ENCODE data around the gene MAP3K13.
"Not testable (repeated sequence)": the region's sequence is repeated elsewhere in the genome, so short reads cannot be mapped to it uniquely, and the experiment has no call there.

The MAP3K13 gene

GRCh38 chr3:185361920-185362319, 1.0 kb upstream of the MAP3K13 start:
- DNase-seq (ENCODE audit: extremely low read depth, low read depth) = no peak
- TF ChIP-seq CTCF (IDR thresholded peaks at IDR 0.05; ENCODE audit: low read depth, low read length) = no peak

DNA sequence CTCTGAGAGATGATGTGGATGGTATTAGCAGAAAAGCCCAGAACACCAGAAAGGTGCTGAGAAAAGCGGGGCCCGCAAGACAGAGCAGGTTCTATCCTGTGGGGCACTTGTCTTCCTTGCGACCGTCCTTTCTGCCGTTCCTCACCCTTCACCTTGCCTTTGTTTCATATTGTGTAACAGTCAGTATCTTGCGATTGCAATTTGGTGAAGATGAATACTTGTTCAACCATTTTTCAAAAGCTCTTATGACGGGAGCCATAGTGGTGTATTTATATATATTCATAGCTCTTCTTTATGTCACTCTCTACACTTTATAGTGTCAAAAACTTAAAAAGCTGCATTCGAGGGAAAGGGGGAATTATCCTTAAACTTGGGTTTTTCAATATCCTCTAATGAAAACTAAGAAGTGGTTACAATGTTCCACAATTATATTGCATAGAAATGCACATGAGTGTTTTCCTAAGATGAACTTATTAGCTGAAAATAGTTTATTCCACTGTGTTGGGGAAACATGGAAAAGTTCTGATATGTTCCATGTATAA, 797 bp downstream of the MAP3K13 start:
- TF ChIP-seq CTCF (IDR thresholded peaks at IDR 0.05; ENCODE audit: low read depth, low read length) = no peak
- DNase-seq (ENCODE audit: extremely low read depth, low read depth) = no peak

- no peak for TF ChIP-seq CTCF (IDR thresholded peaks at IDR 0.05; ENCODE audit: low read depth, low read length)
- no peak for DNase-seq (ENCODE audit: extremely low read depth, low read depth)
Observed at GRCh38 chr3:185365291-185366073, 2.5 kb downstream of the MAP3K13 start.

DNA sequence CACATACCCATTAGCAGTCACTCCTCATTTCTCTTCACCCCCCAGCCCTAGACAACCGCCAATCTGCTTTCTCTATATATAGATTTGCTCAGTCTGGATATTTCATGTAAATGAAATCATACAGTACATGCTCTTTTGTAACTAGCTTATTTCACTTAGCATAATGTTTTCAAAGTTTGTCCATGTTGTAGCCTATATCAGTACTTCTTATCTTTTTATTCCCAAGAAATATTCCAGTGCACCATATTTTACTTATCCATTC, 3.1 kb downstream of the MAP3K13 start:
- DNase-seq (ENCODE audit: extremely low read depth, low read depth) = no peak
- TF ChIP-seq CTCF (IDR thresholded peaks at IDR 0.05; ENCODE audit: low read depth, low read length) = no peak

- no peak for DNase-seq (ENCODE audit: extremely low read depth, low read depth)
- TF ChIP-seq CTCF (IDR thresholded peaks at IDR 0.05; ENCODE audit: low read depth, low read length) = no peak
Observed at GRCh38 chr3:185366913-185367312, 4.0 kb downstream of the MAP3K13 start.

DNA sequence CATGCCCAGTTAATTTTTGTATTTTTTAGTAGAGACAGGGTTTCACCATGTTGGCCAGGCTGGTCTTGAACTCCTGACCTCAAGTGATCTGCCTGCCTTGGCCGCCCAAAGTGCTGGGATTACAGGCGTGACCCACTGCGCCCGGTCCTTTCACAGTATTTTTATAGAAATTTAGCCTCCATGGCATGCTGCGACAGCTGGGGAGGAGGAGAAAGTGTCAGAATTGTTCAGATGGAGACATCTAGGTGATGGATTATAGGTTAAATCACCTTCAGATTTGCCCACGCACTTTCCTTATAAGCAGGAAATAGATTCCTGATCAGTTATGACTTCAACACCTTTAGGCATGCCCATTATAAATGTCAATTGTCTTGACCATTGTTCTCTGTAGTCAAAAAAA, 7.4 kb downstream of the MAP3K13 start:
- DNase-seq (ENCODE audit: extremely low read depth, low read depth) = not testable (repeated sequence)

DNA sequence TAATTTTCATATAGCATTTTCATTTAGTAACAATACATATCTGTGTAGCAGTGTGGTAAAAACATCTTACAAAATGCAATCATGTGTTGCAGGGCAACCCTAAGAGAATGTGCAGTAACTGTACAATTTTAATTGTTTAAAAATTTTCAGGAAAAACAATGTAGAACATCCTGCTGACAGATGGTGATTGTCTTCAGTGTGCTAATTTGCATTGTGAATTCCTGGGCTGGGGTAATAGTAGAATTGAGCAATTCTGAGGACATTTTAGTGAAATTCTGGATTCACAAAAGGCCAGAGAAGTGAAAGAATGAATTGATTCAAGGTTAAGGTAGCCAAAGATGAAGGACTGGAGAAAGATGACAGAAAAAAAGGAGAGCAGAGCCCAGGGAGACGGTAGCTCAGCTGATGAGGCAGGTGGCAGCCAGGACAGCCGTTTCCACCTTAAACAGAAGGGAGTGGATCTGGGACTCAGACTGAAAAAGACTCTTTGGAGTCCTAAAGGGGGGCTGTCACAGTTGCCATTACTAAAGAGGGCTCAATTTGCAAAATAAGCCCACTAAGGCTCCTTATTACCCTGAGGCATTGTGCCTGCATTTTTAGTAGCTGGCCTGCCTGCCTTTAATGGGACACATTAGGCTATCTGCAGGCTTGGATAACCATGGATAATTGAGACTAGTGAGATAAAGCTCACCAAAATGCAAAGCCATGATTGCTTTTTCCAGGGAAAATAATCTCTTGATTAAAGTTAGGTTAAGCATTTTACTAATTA, 8.6 kb downstream of the MAP3K13 start:
- TF ChIP-seq CTCF (IDR thresholded peaks at IDR 0.05; ENCODE audit: low read depth, low read length) = no peak
- DNase-seq (ENCODE audit: extremely low read depth, low read depth) = no peak

Measured in AG09319 (cell line).